ENCODE results near the gene PNPLA6.

DNA sequence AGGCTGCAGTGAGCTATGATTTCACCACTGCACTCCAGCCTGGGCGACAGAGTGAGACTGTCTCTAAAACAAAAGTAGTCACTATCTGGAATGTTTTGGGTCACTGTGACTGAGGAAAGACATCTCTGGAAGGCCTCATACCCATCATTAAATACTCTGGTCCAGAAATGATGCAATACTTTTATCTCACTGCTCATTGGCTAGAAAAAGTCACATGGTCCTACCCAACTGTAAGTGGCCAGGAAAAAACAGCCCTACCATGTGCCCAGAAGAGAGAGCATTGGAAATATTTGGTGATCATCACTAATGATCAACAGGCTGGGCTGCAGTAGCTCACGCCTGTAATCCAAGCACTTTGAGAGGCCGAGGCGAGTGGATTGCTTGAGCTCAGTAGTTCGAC, 29.8 kb downstream of the PNPLA6 start:
- TF ChIP-seq, protein P1, sequence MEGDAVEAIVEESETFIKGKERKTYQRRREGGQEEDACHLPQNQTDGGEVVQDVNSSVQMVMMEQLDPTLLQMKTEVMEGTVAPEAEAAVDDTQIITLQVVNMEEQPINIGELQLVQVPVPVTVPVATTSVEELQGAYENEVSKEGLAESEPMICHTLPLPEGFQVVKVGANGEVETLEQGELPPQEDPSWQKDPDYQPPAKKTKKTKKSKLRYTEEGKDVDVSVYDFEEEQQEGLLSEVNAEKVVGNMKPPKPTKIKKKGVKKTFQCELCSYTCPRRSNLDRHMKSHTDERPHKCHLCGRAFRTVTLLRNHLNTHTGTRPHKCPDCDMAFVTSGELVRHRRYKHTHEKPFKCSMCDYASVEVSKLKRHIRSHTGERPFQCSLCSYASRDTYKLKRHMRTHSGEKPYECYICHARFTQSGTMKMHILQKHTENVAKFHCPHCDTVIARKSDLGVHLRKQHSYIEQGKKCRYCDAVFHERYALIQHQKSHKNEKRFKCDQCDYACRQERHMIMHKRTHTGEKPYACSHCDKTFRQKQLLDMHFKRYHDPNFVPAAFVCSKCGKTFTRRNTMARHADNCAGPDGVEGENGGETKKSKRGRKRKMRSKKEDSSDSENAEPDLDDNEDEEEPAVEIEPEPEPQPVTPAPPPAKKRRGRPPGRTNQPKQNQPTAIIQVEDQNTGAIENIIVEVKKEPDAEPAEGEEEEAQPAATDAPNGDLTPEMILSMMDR (IDR thresholded peaks at IDR 0.05; ENCODE audit: low read depth, low read length, poor library complexity, severe bottlenecking) = no peak
- no peak for TF ChIP-seq EZH2phosphoT487 (IDR thresholded peaks at IDR 0.05; ENCODE audit: borderline replicate concordance, low read length)
